KOPT-K1 (cell line): ENCODE measurements around the gene CIROP.

Experiments used
- H3K27ac ChIP-seq: fragments of 200-600 bp; sonication (generic); 2 replicates; pipeline ENCODE4 v1.5.1; 2016; ENCODE audit warnings: antibody characterized with exemption, mild to moderate bottlenecking, low read depth, low read length; ENCODE audit not compliant: poor library complexity, severe bottlenecking
- H3K36me3 ChIP-seq: fragments of 200-600 bp; sonication (generic); 2 replicates; pipeline ENCODE4 v1.5.1; 2017; ENCODE audit warnings: antibody characterized with exemption, mild to moderate bottlenecking, low read length, moderate library complexity; ENCODE audit not compliant: insufficient read depth
- H3K9me3 ChIP-seq: fragments of 200-600 bp; sonication (generic); 2 replicates; pipeline ENCODE4 v1.5.1; 2017; ENCODE audit warnings: antibody characterized with exemption, low read length, mild to moderate bottlenecking; ENCODE audit not compliant: insufficient read depth, poor library complexity, severe bottlenecking

The CIROP gene

DNA sequence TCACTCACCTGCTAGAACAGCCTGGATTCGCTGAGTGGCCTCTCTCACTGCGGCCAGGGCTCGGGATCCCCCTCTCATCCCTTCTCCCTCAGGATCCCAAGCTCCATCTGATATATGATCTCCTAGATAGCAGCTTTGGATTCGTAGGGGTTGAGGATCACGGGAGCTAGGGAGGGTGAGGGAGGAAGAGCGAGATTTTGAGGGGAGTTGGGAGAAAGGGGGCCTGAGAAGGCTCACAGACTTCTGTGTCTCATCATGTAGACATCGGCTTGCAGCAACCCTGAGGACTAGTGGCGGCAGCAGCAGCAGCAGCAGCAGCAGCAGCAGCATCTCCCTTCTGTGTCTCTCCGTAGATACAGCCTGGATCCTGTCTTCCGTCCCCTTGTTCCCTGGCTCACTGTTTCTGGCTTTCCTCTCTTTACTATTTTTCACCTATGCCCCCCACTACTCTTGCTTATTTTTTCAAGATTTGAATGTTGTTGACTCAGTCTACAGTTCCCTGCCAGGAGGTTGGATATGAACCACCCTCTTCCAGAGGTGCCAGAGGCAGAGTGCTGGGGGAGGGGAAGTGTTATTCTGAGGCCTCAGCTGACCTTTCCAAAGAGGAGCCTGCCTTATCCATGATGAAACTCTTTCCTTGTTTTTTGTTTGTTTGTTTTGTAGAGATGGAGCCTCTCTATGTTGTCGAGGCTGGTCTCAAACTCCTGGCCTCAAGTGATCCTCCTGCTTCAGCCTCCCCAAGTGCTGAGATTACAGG, at the start of gene CIROP:
Gene CIROP, minus strand, starts transcription at position 399 of the 757 bp plus-strand sequence. Its CDS starts 69 bp downstream, at position 330.
- H3K36me3 ChIP-seq, result no peaks in the 10 kb centered on the region
- H3K27ac ChIP-seq, result no peak within 1 kb of the TSS
- H3K9me3 ChIP-seq, result no peaks in the 10 kb centered on the region

DNA sequence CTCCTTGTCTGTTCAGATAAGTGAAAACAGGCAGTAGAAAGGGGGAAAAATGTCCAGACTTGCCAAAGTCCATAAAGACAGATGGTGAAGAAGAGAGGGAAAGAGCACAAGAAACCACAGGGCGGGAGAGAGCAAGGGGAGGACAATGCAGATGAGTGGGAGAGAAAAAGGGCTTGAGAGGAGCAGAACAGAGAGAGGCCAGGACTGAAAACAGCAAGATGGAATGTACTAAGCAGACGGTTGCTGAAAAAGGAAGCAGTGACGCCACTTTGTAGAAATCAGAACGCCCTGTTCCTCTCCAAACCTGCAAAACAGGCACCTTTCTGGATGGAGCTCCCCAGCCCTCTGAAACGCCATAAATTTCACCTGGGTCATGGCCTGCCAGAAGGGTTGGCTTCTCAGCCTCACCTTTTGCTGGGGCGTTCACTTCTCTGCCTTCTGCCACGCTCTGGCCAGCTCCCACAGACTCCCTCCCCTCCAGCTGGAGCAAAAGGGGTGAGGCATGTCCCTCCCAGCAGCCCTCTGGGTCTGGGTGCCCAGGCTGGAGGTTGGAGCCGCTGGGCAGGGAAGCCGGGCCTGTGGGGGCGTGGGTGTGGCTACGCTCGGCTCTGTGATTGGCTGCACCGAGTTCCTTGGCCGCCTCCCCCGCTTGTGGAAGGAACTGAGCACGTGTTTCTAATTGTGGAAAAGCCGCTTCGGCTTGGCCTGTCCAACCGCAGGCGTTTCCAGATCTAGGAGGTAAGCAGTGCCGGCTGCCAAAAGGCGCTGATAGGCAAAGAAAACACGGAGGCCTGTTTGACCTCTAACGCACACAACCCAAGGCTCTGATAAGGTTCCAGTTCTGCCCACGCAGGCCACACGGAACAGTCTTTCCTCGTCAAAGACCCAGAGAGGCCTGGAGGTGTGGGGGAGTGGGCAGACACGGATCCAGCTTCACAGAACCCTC, 49.3 kb upstream of the CIROP start:
- no peaks in the 10 kb centered on the region for H3K36me3 ChIP-seq
- H3K9me3 ChIP-seq, result no peaks in the 10 kb centered on the region
- no peak overlapping the region for H3K27ac ChIP-seq

DNA sequence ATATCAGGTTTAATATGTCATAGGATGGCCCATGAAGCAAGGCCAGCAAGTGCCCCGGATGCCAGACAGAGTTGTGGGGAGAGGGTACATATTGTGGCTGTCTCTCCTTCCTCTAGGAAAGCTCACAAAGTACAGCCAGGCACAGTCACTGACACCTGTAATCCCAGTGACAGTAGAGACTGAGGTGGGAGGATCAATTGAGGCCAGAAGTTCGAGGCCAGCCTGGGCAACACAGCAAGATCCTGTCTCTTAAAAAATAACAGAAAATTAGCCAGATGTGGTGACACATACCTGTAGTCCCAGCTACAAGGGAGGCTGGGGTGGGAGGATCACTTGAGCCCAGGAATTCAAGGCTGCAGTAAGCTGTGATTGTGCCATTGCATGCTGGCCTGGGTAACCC, 46.6 kb upstream of the CIROP start:
- Histone ChIP-seq H3K27ac (no peak overlapping the region), H3K36me3 (no peaks in the 10 kb centered on the region)

GRCh38 chr14:23149745-23150144, 45.0 kb upstream of the CIROP start:
- Histone ChIP-seq H3K9me3 (no peaks in the 10 kb centered on the region), H3K36me3 (no peaks in the 10 kb centered on the region), H3K27ac (no peak overlapping the region)

More for the DNA sequence above, 46.6 kb upstream of the CIROP start:
- no peaks in the 10 kb centered on the region for H3K9me3 ChIP-seq

DNA sequence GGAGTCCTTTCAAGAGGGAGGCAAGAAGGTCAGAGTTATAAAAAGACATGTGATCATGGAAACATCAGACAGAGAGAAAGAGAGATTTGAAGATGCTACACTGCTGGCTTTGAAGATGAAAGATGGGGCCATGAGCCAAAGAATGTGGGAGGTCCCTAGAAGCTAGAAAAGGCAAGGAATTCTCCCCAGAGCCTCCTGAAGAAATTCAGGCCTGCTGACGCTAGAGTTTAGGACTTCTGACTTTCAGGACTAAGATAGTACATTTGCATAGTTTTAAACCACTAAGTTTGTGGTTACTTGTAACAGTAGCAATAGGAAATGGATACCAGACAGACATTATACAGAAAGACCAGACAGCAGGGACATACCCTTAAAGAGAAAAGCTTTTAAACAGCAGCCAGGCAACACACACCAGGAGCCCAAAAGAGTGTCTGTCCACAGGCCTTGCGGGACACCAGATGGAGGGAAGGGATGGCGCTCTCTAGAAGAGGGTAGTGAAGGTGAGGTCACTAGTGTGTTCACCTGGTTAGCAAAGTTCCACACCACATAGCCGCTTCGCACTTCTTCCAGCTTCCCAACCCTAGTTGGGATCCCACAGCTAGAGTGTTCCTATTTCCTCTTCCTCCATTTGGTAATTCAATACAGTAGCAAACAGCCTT, 43.9 kb upstream of the CIROP start:
- Histone ChIP-seq H3K36me3 (no peaks in the 10 kb centered on the region), H3K9me3 (no peaks in the 10 kb centered on the region), H3K27ac (no peak overlapping the region)

GRCh38 chr14:23147676-23148075, 42.9 kb upstream of the CIROP start:
- Histone ChIP-seq H3K36me3 (no peaks in the 10 kb centered on the region), H3K9me3 (no peaks in the 10 kb centered on the region), H3K27ac (no peak overlapping the region)

GRCh38 chr14:23146980-23147379, 42.2 kb upstream of the CIROP start:
- H3K9me3 ChIP-seq, result no peaks in the 10 kb centered on the region
- H3K27ac ChIP-seq, result no peak overlapping the region
- no peaks in the 10 kb centered on the region for H3K36me3 ChIP-seq

DNA sequence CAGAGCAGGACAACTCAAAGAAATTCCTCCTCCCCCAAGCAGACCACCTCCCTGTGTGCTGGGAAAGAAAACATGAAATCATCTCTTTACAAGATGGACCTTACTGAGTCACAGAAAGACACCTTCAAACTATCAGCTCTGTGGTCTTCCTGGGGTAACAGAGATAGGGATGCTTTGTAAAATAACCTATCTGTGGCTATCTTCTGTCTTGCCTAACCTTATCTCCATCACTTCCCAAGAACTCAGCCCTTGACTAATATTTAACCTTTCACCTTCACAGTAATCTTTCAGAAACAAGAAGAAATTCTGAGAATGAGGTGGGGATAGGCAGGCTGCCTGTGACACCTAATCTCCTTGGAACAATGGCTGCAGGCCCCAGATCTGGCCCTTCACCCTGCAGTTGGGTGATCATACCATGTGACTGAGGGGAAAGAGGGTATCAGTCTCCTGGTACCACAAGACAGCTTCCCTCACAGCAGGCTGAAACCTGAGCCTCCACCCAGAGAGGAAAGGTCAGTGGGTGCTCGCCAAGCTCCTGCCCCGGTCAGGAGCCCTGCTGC, 41.6 kb upstream of the CIROP start:
- no peak overlapping the region for H3K27ac ChIP-seq
- H3K9me3 ChIP-seq, result no peaks in the 10 kb centered on the region
- H3K36me3 ChIP-seq, result no peaks in the 10 kb centered on the region

GRCh38 chr14:23145794-23146350, 41.1 kb upstream of the CIROP start:
- no peaks in the 10 kb centered on the region for H3K9me3 ChIP-seq
- H3K36me3 ChIP-seq, result no peaks in the 10 kb centered on the region
- no peak overlapping the region for H3K27ac ChIP-seq

DNA sequence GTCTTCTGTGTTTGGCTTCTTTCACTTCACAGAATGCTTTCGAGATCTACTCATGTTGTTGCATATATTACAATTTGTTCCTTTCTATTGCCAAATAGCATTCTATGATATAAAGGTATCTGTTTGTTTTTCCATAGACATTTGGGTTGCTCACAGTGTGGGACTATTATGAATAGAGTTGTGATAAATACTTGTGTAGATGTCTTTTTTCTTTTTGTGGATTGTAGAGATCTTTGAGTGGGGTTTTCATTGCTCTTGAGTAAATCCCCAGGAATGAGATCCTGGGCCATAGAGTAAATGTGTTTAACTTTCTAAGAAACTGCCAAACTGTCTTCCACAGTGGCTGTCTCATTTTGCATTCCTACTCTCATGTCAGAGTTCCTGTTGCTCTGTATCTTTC, 39.1 kb upstream of the CIROP start:
- no peaks in the 10 kb centered on the region for H3K9me3 ChIP-seq
- H3K27ac ChIP-seq, result no peak overlapping the region
- no peaks in the 10 kb centered on the region for H3K36me3 ChIP-seq

- H3K36me3 ChIP-seq, result no peaks in the 10 kb centered on the region
- no peaks in the 10 kb centered on the region for H3K9me3 ChIP-seq
- no peak overlapping the region for H3K27ac ChIP-seq
Observed at GRCh38 chr14:23142826-23143225, 38.0 kb upstream of the CIROP start.

GRCh38 chr14:23141706-23142444, 37.1 kb upstream of the CIROP start:
- no peaks in the 10 kb centered on the region for H3K9me3 ChIP-seq
- H3K36me3 ChIP-seq, result no peaks in the 10 kb centered on the region
- H3K27ac ChIP-seq, result no peak overlapping the region

- Histone ChIP-seq H3K27ac (no peak overlapping the region), H3K36me3 (no peaks in the 10 kb centered on the region), H3K9me3 (no peaks in the 10 kb centered on the region)
Observed at GRCh38 chr14:23140371-23140770, 35.6 kb upstream of the CIROP start.

- Histone ChIP-seq H3K36me3 (no peaks in the 10 kb centered on the region), H3K27ac (no peak overlapping the region), H3K9me3 (no peaks in the 10 kb centered on the region)
Observed at GRCh38 chr14:23139874-23140273, 35.1 kb upstream of the CIROP start.
